Lower lobe of right lung (tissue), 2 donors: ENCODE measurements around the gene KRT8. TPM values are rescaled to one million over a fixed set of nuclear protein-coding genes. Genes with fewer than 3 reads are reported as not detected.

ENCODE experiments used
- ATAC-seq, 2 donors: fragments of 200-7000 bp; cut with Tn5 transposase; one replicate each; pipeline ENCODE4 v1.9.1; 2020 to 2022; ENCODE audit warnings: mild to moderate bottlenecking in 2 of 2, moderate library complexity in 2 of 2
- DNase-seq: peaks from one replicate; pipeline ENCODE4 v3.0.0-alpha.2; 2020
- H3K27ac ChIP-seq: fragments of 200-600 bp; one replicate; pipeline ENCODE4 v1.8.0; 2022
- H3K27me3 ChIP-seq: fragments of 200-600 bp; one replicate; pipeline ENCODE4 v1.8.0; 2022; ENCODE audit warnings: low read depth
- H3K36me3 ChIP-seq: fragments of 200-600 bp; one replicate; pipeline ENCODE4 v1.8.0; 2022; ENCODE audit warnings: mild to moderate bottlenecking
- H3K4me1 ChIP-seq: fragments of 200-600 bp; one replicate; pipeline ENCODE4 v1.8.0; 2022
- H3K4me3 ChIP-seq: fragments of 200-600 bp; one replicate; pipeline ENCODE4 v1.8.0; 2022; ENCODE audit warnings: mild to moderate bottlenecking
- H3K9me3 ChIP-seq: fragments of 200-600 bp; one replicate; pipeline ENCODE4 v1.8.0; 2022
- CTCF ChIP-seq: fragments of 200-600 bp; IDR thresholded peaks from one replicate; pipeline ENCODE4 v1.8.0; 2022; ENCODE audit warnings: antibody characterized with exemption, mild to moderate bottlenecking
- intact Hi-C: fragments of 100-400 bp; cut with DNase I; formaldehyde crosslinking; loops from one replicate; pipeline ENCODE4 v1.11.0; 2022
- total RNA-seq: library from RNA; stranded (reverse); fragmentation: NEBNext Ultra II Directional; extraction: Animal tissue kit (Norgen Biotek cat#: 25700); gene quantifications from one replicate; pipeline ENCODE4 v1.2.1, GENCODE V29; 2021
- donor health status: DM: no; HTN: yes; CAD: no; lungs with severe emphysema.

KRT8 gene
- total RNA-seq, 1 donor from 2014 or later, result 139 TPM

GRCh38 chr12:52877242-52877641, 27.6 kb downstream of the KRT8 start:
- H3K36me3 ChIP-seq, result no peaks in the 10 kb centered on the region
- H3K27ac ChIP-seq, result no peak overlapping the region
- no peak overlapping the region for H3K4me3 ChIP-seq
- peaks cover 8% of the 10 kb centered on the region for H3K27me3 ChIP-seq
- H3K4me1 ChIP-seq, result peaks cover 30% of the 10 kb centered on the region
- TF ChIP-seq CTCF, result no peak
- ATAC-seq (no peak), DNase-seq (no peak)
- H3K9me3 ChIP-seq, result no peaks in the 10 kb centered on the region
- intact Hi-C loops, result no loop called here

- Histone ChIP-seq H3K36me3 (no peaks in the 10 kb centered on the region), H3K4me3 (no peak overlapping the region), H3K9me3 (no peaks in the 10 kb centered on the region), H3K4me1 (peaks cover 35% of the 10 kb centered on the region), H3K27ac (no peak overlapping the region), H3K27me3 (peaks cover 7% of the 10 kb centered on the region)
- intact Hi-C loops, result no loop called here
- ATAC-seq (peak; percentile 61 to 69), DNase-seq (peak; percentile 86)
- no peak for TF ChIP-seq CTCF
Observed at GRCh38 chr12:52876372-52876771, 28.5 kb downstream of the KRT8 start.

- TF ChIP-seq CTCF, result no peak
- peaks cover 39% of the 10 kb centered on the region for H3K4me1 ChIP-seq
- intact Hi-C loops, result no loop called here
- H3K36me3 ChIP-seq, result no peaks in the 10 kb centered on the region
- no peaks in the 10 kb centered on the region for H3K27me3 ChIP-seq
- no peaks in the 10 kb centered on the region for H3K9me3 ChIP-seq
- H3K27ac ChIP-seq, result peak overlapping the region; percentile 50
- ATAC-seq, result no peak
- DNase-seq, result no peak
- peak overlapping the region; percentile 58 for H3K4me3 ChIP-seq
Observed at GRCh38 chr12:52874573-52875435, 30.1 kb downstream of the KRT8 start.

GRCh38 chr12:52873832-52874572, 30.9 kb downstream of the KRT8 start:
- intact Hi-C loops, result no loop called here
- TF ChIP-seq CTCF, result no peak
- no peaks in the 10 kb centered on the region for H3K27me3 ChIP-seq
- peak overlapping the region; percentile 58 for H3K4me3 ChIP-seq
- no peaks in the 10 kb centered on the region for H3K36me3 ChIP-seq
- peak overlapping the region; percentile 88 for H3K27ac ChIP-seq
- H3K4me1 ChIP-seq, result peaks cover 31% of the 10 kb centered on the region
- ATAC-seq (peak; percentile 87 to 89), DNase-seq (peak; percentile 86)
- no peaks in the 10 kb centered on the region for H3K9me3 ChIP-seq

- no peak for DNase-seq
- peaks cover 30% of the 10 kb centered on the region for H3K4me1 ChIP-seq
- no peak for ATAC-seq
- H3K36me3 ChIP-seq, result no peaks in the 10 kb centered on the region
- intact Hi-C loops, result no loop called here
- peak overlapping the region; percentile 88 for H3K27ac ChIP-seq
- no peak for TF ChIP-seq CTCF
- H3K4me3 ChIP-seq, result peak overlapping the region; percentile 58
- no peaks in the 10 kb centered on the region for H3K27me3 ChIP-seq
- no peaks in the 10 kb centered on the region for H3K9me3 ChIP-seq
Observed at GRCh38 chr12:52873513-52873831, 31.4 kb downstream of the KRT8 start.
